ENCODE data around the gene FBL. TPM values are rescaled to one million over a fixed set of nuclear protein-coding genes. Genes with fewer than 3 reads are reported as not detected.
"Not testable (repeated sequence)": the region's sequence is repeated elsewhere in the genome, so short reads cannot be mapped to it uniquely, and the experiment has no call there.

Gene FBL
- total and polyA plus RNA-seq, 2 of the 4 experiments (the other 2 are of a cell fraction) = 259 to 446 TPM

GRCh38 chr19:39891660-39892505 is 45.7 kb upstream of the FBL start:
- H2BK120ac ChIP-seq (ENCODE audit: low read depth, low read length); DNase-seq; H3K23ac ChIP-seq (ENCODE audit: low read depth, low read length); in situ Hi-C loops (cut with MboI; ENCODE audit: low sequenced_read_pairs); H3K79me1 ChIP-seq (ENCODE audit: low read depth in 1 of 2, low read length in 2 of 2); H4K8ac ChIP-seq (ENCODE audit: low read depth in 2 of 2, low read length in 2 of 2); CTCF ChIA-PET; H2BK20ac ChIP-seq (ENCODE audit: low read depth, low read length); H3K9ac ChIP-seq (ENCODE audit: low read depth, low read length); H3K9me1 ChIP-seq (ENCODE audit: insufficient read depth, low read length); H3K9me3 ChIP-seq (ENCODE audit: control insufficient read depth, insufficient read depth, low read length); H2AK9ac ChIP-seq (replicated peaks; ENCODE audit: low read depth, low read length, poor library complexity); H4K5ac ChIP-seq (ENCODE audit: low read depth, low read length); H3K4me3 ChIP-seq (ENCODE audit: insufficient read depth, low read depth, low read length); H3K18ac ChIP-seq (ENCODE audit: low read depth, low read length); H4K20me1 ChIP-seq (ENCODE audit: insufficient read depth, low read length); H3K4me2 ChIP-seq (ENCODE audit: low read depth, low read length); H3K27ac ChIP-seq (ENCODE audit: insufficient read depth, low read length); H3K14ac ChIP-seq (replicated peaks; ENCODE audit: low read depth, low read length); H2BK15ac ChIP-seq (ENCODE audit: low read depth, low read length); H3K56ac ChIP-seq (ENCODE audit: extremely low read depth, insufficient read depth, low read length); dilution Hi-C loops (cut with HindIII; ENCODE audit: low sequenced_read_pairs, unreplicated experiment); H3K4ac ChIP-seq (ENCODE audit: low read depth, low read length); H4K91ac ChIP-seq (ENCODE audit: insufficient read depth, low read depth, low read length); H3K36me3 ChIP-seq (ENCODE audit: control insufficient read depth, insufficient read depth, low read length); POLR2A ChIA-PET (ENCODE audit: unreplicated experiment); H2BK5ac ChIP-seq (ENCODE audit: low read depth, low read length, poor library complexity, severe bottlenecking); BruUV-seq (replicated peaks); H3K27me3 ChIP-seq (ENCODE audit: control insufficient read depth, insufficient read depth, low read length); intact Hi-C loops (cut with micrococcal nuclease); H3K4me1 ChIP-seq (ENCODE audit: control insufficient read depth, insufficient read depth, low read length); H2AK5ac ChIP-seq (ENCODE audit: low read depth, low read length): not testable (repeated sequence)
- WGBS, 2 experiments (ENCODE audit: extremely low coverage in 2 of 2, insufficient read length in 1 of 2) = 34% methylated on average over 53 of the region's 64 CpGs; no CpG with 5 or more reads in 1 of the 2 experiments
- H2AFZ ChIP-seq (replicated peaks; ENCODE audit: low read length, poor library complexity) = peak overlapping the region; percentile 1
- ATAC-seq (ENCODE audit: low read depth) = peak; percentile 48; the same call in 1 of the 2 replicates
